Karpas-422 (cell line): ENCODE measurements around the gene TSHZ2. TPM values are rescaled to one million over a fixed set of nuclear protein-coding genes. Genes with fewer than 3 reads are reported as not detected.

Source experiments
- DNase-seq: peaks from one replicate; pipeline ENCODE4 v3.0.0-alpha.2; 2015
- H2AFZ ChIP-seq: fragments of 200-600 bp; sonication (generic); 2 replicates; pipeline ENCODE4 v1.6.1; 2014; ENCODE audit warnings: antibody characterized with exemption, low read length, mixed read lengths
- H3K27ac ChIP-seq: fragments of 200-600 bp; sonication (generic); 2 replicates; pipeline ENCODE4 v1.5.1; 2014; ENCODE audit warnings: mild to moderate bottlenecking, low read length, moderate library complexity
- H3K27me3 ChIP-seq: fragments of 200-600 bp; sonication (generic); 2 replicates; pipeline ENCODE4 v1.6.1; 2014; ENCODE audit warnings: low read length, mixed read lengths
- H3K36me3 ChIP-seq: fragments of 200-600 bp; sonication (generic); 2 replicates; pipeline ENCODE4 v1.6.1; 2014; ENCODE audit warnings: low read length, mixed read lengths; ENCODE audit not compliant: insufficient read depth
- H3K4me1 ChIP-seq: fragments of 200-600 bp; sonication (generic); 2 replicates; pipeline ENCODE4 v1.6.1; 2014; ENCODE audit warnings: mild to moderate bottlenecking, low read length, mixed read lengths
- H3K4me2 ChIP-seq: fragments of 200-600 bp; sonication (generic); 2 replicates; pipeline ENCODE4 v1.6.1; 2014; ENCODE audit warnings: low read length, low read depth, mild to moderate bottlenecking; ENCODE audit not compliant: poor library complexity, severe bottlenecking
- H3K4me3 ChIP-seq: fragments of 200-600 bp; sonication (generic); 2 replicates; pipeline ENCODE4 v1.5.1; 2014; ENCODE audit warnings: mild to moderate bottlenecking, antibody characterized with exemption, low read length, mixed read lengths
- H3K79me2 ChIP-seq: fragments of 200-600 bp; sonication (generic); 2 replicates; pipeline ENCODE4 v1.6.1; 2014; ENCODE audit warnings: mild to moderate bottlenecking, low read length, mixed read lengths
- H3K9ac ChIP-seq: fragments of 200-600 bp; sonication (generic); 2 replicates; pipeline ENCODE4 v1.6.0; 2014; ENCODE audit warnings: low read length
- H3K9me2 ChIP-seq: fragments of 200-600 bp; sonication (generic), shearing (Covaris generic); replicated peaks from 2 replicates; pipeline ENCODE4 v1.6.0; 2014; ENCODE audit warnings: mild to moderate bottlenecking, low read length, moderate library complexity; ENCODE audit not compliant: insufficient read depth
- H3K9me3 ChIP-seq: fragments of 300-700, 200-600 bp; sonication (generic); 2 replicates; pipeline ENCODE4 v1.6.1; 2014; ENCODE audit warnings: low read length, mixed read lengths
- H4K20me1 ChIP-seq: fragments of 200-600 bp; sonication (generic); 2 replicates; pipeline ENCODE4 v1.6.1; 2014; ENCODE audit warnings: mild to moderate bottlenecking, antibody characterized with exemption, low read length, low read depth; ENCODE audit not compliant: insufficient read depth
- total RNA-seq: library from RNA; depleted of rRNA; stranded (reverse); fragments of >200 nt; shearing (Covaris generic); gene quantifications from 2 replicates; pipeline ENCODE4 v1.2.3, GENCODE V29; 2014; ENCODE audit warnings: low replicate concordance

TSHZ2 gene
- total RNA-seq, 1 experiment from 2014 or later = not detected

GRCh38 chr20:53224851-53225250, 252.7 kb downstream of the TSHZ2 start:
- Histone ChIP-seq H2AFZ (no peak overlapping the region), H3K36me3 (no peaks in the 10 kb centered on the region), H3K4me1 (no peaks in the 10 kb centered on the region), H3K9ac (no peak overlapping the region), H3K27ac (no peak overlapping the region), H3K9me2 (no peaks in the 10 kb centered on the region), H3K27me3 (no peaks in the 10 kb centered on the region), H4K20me1 (no peaks in the 10 kb centered on the region), H3K79me2 (no peaks in the 10 kb centered on the region), H3K9me3 (peaks cover 5% of the 10 kb centered on the region; the same call in 1 of the 2 replicates), H3K4me3 (no peak overlapping the region), H3K4me2 (no peak overlapping the region)
- no peak for DNase-seq

GRCh38 chr20:53226826-53227225, 254.7 kb downstream of the TSHZ2 start:
- no peaks in the 10 kb centered on the region for H3K36me3 ChIP-seq
- no peak overlapping the region for H2AFZ ChIP-seq
- no peak for DNase-seq
- no peaks in the 10 kb centered on the region for H3K9me2 ChIP-seq
- no peaks in the 10 kb centered on the region for H3K27me3 ChIP-seq
- no peak overlapping the region for H3K4me3 ChIP-seq
- H3K27ac ChIP-seq = no peak overlapping the region
- H3K4me1 ChIP-seq = no peaks in the 10 kb centered on the region
- no peaks in the 10 kb centered on the region for H4K20me1 ChIP-seq
- H3K9ac ChIP-seq = no peak overlapping the region
- no peaks in the 10 kb centered on the region for H3K79me2 ChIP-seq
- no peak overlapping the region for H3K4me2 ChIP-seq
- H3K9me3 ChIP-seq = peaks cover 5% of the 10 kb centered on the region; the same call in 1 of the 2 replicates

GRCh38 chr20:53227523-53227922, 255.4 kb downstream of the TSHZ2 start:
- Histone ChIP-seq H3K4me3 (no peak overlapping the region), H2AFZ (no peak overlapping the region), H3K36me3 (no peaks in the 10 kb centered on the region), H3K9me3 (peaks cover 1% of the 10 kb centered on the region; the same call in 1 of the 2 replicates), H3K79me2 (no peaks in the 10 kb centered on the region), H3K9me2 (no peaks in the 10 kb centered on the region), H3K27ac (no peak overlapping the region), H3K27me3 (no peaks in the 10 kb centered on the region), H3K9ac (no peak overlapping the region), H3K4me2 (no peak overlapping the region), H4K20me1 (no peaks in the 10 kb centered on the region), H3K4me1 (no peaks in the 10 kb centered on the region)
- DNase-seq = no peak

- H3K79me2 ChIP-seq = no peaks in the 10 kb centered on the region
- no peak overlapping the region for H3K4me3 ChIP-seq
- DNase-seq = no peak
- no peaks in the 10 kb centered on the region for H3K27me3 ChIP-seq
- H4K20me1 ChIP-seq = no peaks in the 10 kb centered on the region
- H3K9ac ChIP-seq = no peak overlapping the region
- no peak overlapping the region for H3K27ac ChIP-seq
- H3K4me1 ChIP-seq = no peaks in the 10 kb centered on the region
- no peaks in the 10 kb centered on the region for H3K9me2 ChIP-seq
- H2AFZ ChIP-seq = no peak overlapping the region
- no peaks in the 10 kb centered on the region for H3K36me3 ChIP-seq
- H3K9me3 ChIP-seq = peaks cover 11% of the 10 kb centered on the region
- H3K4me2 ChIP-seq = no peak overlapping the region
These were observed 258.9 kb downstream of the TSHZ2 start for GRCh38 chr20:53231061-53231460.

- Histone ChIP-seq H2AFZ (no peak overlapping the region), H3K9me3 (peaks cover 25% of the 10 kb centered on the region), H3K27me3 (no peaks in the 10 kb centered on the region), H4K20me1 (no peaks in the 10 kb centered on the region), H3K36me3 (no peaks in the 10 kb centered on the region), H3K4me2 (no peak overlapping the region), H3K27ac (no peak overlapping the region), H3K9ac (no peak overlapping the region), H3K4me1 (no peaks in the 10 kb centered on the region), H3K4me3 (no peak overlapping the region), H3K79me2 (no peaks in the 10 kb centered on the region), H3K9me2 (no peaks in the 10 kb centered on the region)
- no peak for DNase-seq
These were observed 265.3 kb downstream of the TSHZ2 start for GRCh38 chr20:53237461-53237860.

- H3K9ac ChIP-seq = no peak overlapping the region
- no peaks in the 10 kb centered on the region for H3K79me2 ChIP-seq
- no peak overlapping the region for H3K4me2 ChIP-seq
- H3K27me3 ChIP-seq = no peaks in the 10 kb centered on the region
- H3K4me3 ChIP-seq = no peak overlapping the region
- H3K9me3 ChIP-seq = peaks cover 23% of the 10 kb centered on the region
- H3K27ac ChIP-seq = no peak overlapping the region
- no peaks in the 10 kb centered on the region for H3K9me2 ChIP-seq
- no peaks in the 10 kb centered on the region for H3K36me3 ChIP-seq
- no peak overlapping the region for H2AFZ ChIP-seq
- DNase-seq = no peak
- no peaks in the 10 kb centered on the region for H3K4me1 ChIP-seq
- no peaks in the 10 kb centered on the region for H4K20me1 ChIP-seq
These were observed 266.0 kb downstream of the TSHZ2 start for GRCh38 chr20:53238121-53238660.

- Histone ChIP-seq H3K9me3 (peaks cover 11% of the 10 kb centered on the region), H3K9ac (no peak overlapping the region), H3K79me2 (no peaks in the 10 kb centered on the region), H3K27me3 (no peaks in the 10 kb centered on the region), H3K9me2 (no peaks in the 10 kb centered on the region), H3K4me1 (no peaks in the 10 kb centered on the region), H2AFZ (no peak overlapping the region), H3K4me2 (no peak overlapping the region), H3K27ac (no peak overlapping the region), H3K4me3 (no peak overlapping the region), H4K20me1 (no peaks in the 10 kb centered on the region), H3K36me3 (no peaks in the 10 kb centered on the region)
- no peak for DNase-seq
These were observed 271.0 kb downstream of the TSHZ2 start for GRCh38 chr20:53243152-53243551.

- H3K27ac ChIP-seq = no peak overlapping the region
- DNase-seq = no peak
- H3K4me2 ChIP-seq = no peak overlapping the region
- H3K79me2 ChIP-seq = no peaks in the 10 kb centered on the region
- no peaks in the 10 kb centered on the region for H3K36me3 ChIP-seq
- no peaks in the 10 kb centered on the region for H3K27me3 ChIP-seq
- H3K4me1 ChIP-seq = no peaks in the 10 kb centered on the region
- no peak overlapping the region for H2AFZ ChIP-seq
- H3K9me2 ChIP-seq = no peaks in the 10 kb centered on the region
- no peak overlapping the region for H3K9ac ChIP-seq
- no peaks in the 10 kb centered on the region for H4K20me1 ChIP-seq
- peaks cover 11% of the 10 kb centered on the region for H3K9me3 ChIP-seq
- H3K4me3 ChIP-seq = no peak overlapping the region
These were observed 272.6 kb downstream of the TSHZ2 start for GRCh38 chr20:53244711-53245110.

GRCh38 chr20:53245574-53245973, 273.4 kb downstream of the TSHZ2 start:
- Histone ChIP-seq H3K27ac (no peak overlapping the region), H2AFZ (no peak overlapping the region), H3K9me2 (no peaks in the 10 kb centered on the region), H3K4me1 (no peaks in the 10 kb centered on the region), H3K4me2 (no peak overlapping the region), H3K79me2 (no peaks in the 10 kb centered on the region), H3K4me3 (no peak overlapping the region), H3K9ac (no peak overlapping the region), H3K9me3 (peaks cover 7% of the 10 kb centered on the region; the same call in 1 of the 2 replicates), H3K27me3 (no peaks in the 10 kb centered on the region), H3K36me3 (no peaks in the 10 kb centered on the region), H4K20me1 (no peaks in the 10 kb centered on the region)
- DNase-seq = no peak
